ENCODE data around the gene BAZ2B. TPM values are rescaled to one million over a fixed set of nuclear protein-coding genes. Genes with fewer than 3 reads are reported as not detected.
"Not testable (repeated sequence)": the region's sequence is repeated elsewhere in the genome, so short reads cannot be mapped to it uniquely, and the experiment has no call there.

BAZ2B gene
- total RNA-seq, 2 donors from 2014 or later, result 13.7 to 14.1 TPM

- ATAC-seq (no peak), DNase-seq (ENCODE audit: low spot score) (no peak)
- H3K9me3 Mint-ChIP-seq, result no peaks in the 10 kb centered on the region
- H3K36me3 Mint-ChIP-seq, result peaks cover 16% of the 10 kb centered on the region
- no peaks in the 10 kb centered on the region for H3K27me3 Mint-ChIP-seq
- H3K4me1 Mint-ChIP-seq (ENCODE audit: low read depth in 2 of 2), result peaks cover 10 to 15% of the 10 kb centered on the region in 2 donors
- H3K4me3 Mint-ChIP-seq, result no peak overlapping the region
- no peak overlapping the region for H3K27ac Mint-ChIP-seq
Observed at GRCh38 chr2:159362094-159362493, 254.3 kb downstream of the BAZ2B start.

DNA sequence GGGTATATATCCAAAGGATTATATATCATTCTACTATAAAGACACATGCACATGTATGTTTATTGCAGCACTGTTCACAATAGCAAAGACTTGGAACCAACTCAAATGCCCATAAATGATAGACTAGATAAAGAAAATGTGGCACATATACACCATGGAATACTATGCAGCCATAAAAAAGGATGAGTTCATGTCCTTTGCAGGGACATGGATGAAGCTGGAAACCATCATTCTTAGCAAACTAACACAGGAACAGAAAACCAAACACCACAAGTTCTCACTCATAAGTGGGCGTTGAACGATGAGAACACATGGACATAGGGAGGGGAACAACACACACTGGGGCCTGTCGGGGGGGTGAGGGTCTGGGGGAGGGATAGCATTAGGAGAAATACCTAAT, 254.7 kb downstream of the BAZ2B start:
- not testable (repeated sequence) for DNase-seq (ENCODE audit: low spot score); H3K27ac Mint-ChIP-seq; H3K27me3 Mint-ChIP-seq; H3K4me3 Mint-ChIP-seq; ATAC-seq; H3K9me3 Mint-ChIP-seq
- Mint-ChIP-seq H3K4me1 (ENCODE audit: low read depth in 2 of 2) (peaks cover 10 to 17% of the 10 kb centered on the region in 2 donors), H3K36me3 (peaks cover 21% of the 10 kb centered on the region)

DNA sequence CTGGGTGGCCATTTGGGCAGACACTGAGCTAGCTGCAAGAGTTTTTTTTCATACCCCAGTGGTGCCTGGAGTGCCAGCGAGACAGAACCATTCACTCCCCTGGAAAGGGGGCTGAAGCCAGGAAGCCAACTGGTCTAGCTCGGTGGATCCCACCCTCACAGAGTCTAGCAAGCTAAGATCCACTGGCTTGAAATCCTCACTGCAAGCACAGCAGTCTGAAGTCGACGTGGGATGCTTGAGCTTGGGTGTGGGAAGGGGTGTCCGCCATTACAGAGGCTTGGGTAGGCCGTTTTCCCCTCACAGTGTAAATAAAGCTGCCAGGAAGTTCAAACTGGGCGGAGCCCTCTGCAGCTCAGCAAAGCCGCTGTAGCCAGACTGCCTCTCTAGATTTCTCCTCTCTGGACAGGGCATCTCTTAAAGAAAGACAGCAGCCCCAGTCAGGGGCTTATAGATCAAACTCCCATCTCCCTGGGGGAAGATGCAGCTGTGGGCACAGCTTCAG, 260.2 kb downstream of the BAZ2B start:
- H3K4me1 Mint-ChIP-seq (ENCODE audit: low read depth in 2 of 2), result peaks cover 10 to 16% of the 10 kb centered on the region in 2 donors
- DNase-seq (ENCODE audit: low spot score) (no peak), ATAC-seq (no peak)
- no peak overlapping the region for H3K4me3 Mint-ChIP-seq
- H3K9me3 Mint-ChIP-seq, result no peaks in the 10 kb centered on the region
- H3K36me3 Mint-ChIP-seq, result peaks cover 20% of the 10 kb centered on the region
- no peaks in the 10 kb centered on the region for H3K27me3 Mint-ChIP-seq
- no peak overlapping the region for H3K27ac Mint-ChIP-seq

- DNase-seq (ENCODE audit: low spot score) (no peak), ATAC-seq (no peak)
- H3K27me3 Mint-ChIP-seq, result no peaks in the 10 kb centered on the region
- no peaks in the 10 kb centered on the region for H3K9me3 Mint-ChIP-seq
- peaks cover 10% of the 10 kb centered on the region for H3K36me3 Mint-ChIP-seq
- peaks cover 0 to 4% of the 10 kb centered on the region in 2 donors for H3K4me1 Mint-ChIP-seq (ENCODE audit: low read depth in 2 of 2)
- no peak overlapping the region for H3K4me3 Mint-ChIP-seq
- no peak overlapping the region for H3K27ac Mint-ChIP-seq
Observed at GRCh38 chr2:159351977-159352376, 264.4 kb downstream of the BAZ2B start.

DNA sequence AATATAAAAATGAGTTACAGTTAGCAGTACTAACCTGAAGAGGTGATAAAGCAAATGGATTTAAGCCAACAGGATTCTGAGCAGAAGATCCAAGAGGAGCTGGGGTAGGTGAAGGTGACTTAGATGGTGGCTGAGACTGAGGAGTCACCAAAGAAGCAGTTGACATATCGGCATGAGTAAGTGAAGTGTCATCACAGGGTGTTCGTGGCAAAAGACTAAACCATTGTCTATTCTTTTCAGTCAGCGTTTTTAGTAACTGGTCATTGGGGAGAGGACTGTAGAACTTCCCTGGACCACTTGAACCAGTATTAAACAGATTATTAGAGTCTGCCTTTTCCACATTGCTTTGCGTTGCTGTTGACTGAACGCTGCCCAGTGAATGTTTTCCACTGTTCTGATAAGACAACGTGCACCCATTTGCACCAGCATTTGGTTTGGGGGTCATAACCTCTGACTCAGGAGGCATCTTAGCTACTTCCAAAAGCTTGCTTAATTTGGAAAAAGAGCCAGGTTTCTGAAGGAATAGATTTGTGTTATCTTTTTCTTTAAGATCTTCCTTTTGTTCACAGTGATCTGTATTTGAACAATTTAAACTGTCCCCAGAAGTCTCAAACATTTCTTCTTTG, 266.6 kb downstream of the BAZ2B start:
- H3K27ac Mint-ChIP-seq, result no peak overlapping the region
- peaks cover 6% of the 10 kb centered on the region for H3K36me3 Mint-ChIP-seq
- H3K4me3 Mint-ChIP-seq, result no peak overlapping the region
- ATAC-seq (no peak), DNase-seq (ENCODE audit: low spot score) (no peak)
- no peaks in the 10 kb centered on the region for H3K9me3 Mint-ChIP-seq
- H3K4me1 Mint-ChIP-seq (ENCODE audit: low read depth in 2 of 2), result no peaks in the 10 kb centered on the region
- H3K27me3 Mint-ChIP-seq, result no peaks in the 10 kb centered on the region

- no peaks in the 10 kb centered on the region for H3K4me1 Mint-ChIP-seq (ENCODE audit: low read depth in 2 of 2)
- ATAC-seq (no peak), DNase-seq (ENCODE audit: low spot score) (no peak)
- no peaks in the 10 kb centered on the region for H3K27me3 Mint-ChIP-seq
- no peak overlapping the region for H3K27ac Mint-ChIP-seq
- no peaks in the 10 kb centered on the region for H3K9me3 Mint-ChIP-seq
- no peak overlapping the region for H3K4me3 Mint-ChIP-seq
- peaks cover 13% of the 10 kb centered on the region for H3K36me3 Mint-ChIP-seq
Observed at GRCh38 chr2:159326569-159327255, 289.6 kb downstream of the BAZ2B start.

DNA sequence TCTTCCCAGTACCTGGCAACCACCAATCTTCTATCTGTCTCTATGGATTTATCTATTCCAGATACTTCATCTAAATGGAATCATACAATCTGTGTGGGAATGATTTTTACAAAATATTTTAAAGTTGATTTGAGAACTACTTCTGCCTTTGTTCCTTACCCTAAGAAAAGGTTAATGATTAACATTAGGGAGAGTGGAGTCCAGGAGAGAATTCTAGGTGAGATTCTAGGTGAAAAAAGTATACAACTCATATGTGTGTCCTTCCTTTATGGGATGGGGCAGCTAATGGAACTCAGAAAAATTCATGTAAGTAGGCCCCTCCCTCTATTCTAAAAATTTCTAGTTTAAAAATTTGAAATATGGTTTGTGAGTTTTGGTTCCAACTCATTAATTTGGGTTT, 293.9 kb downstream of the BAZ2B start:
- ATAC-seq, result no peak
- Mint-ChIP-seq H3K4me3 (no peak overlapping the region), H3K36me3 (no peaks in the 10 kb centered on the region), H3K27ac (no peak overlapping the region), H3K4me1 (ENCODE audit: low read depth in 2 of 2) (no peaks in the 10 kb centered on the region), H3K27me3 (no peaks in the 10 kb centered on the region), H3K9me3 (no peaks in the 10 kb centered on the region)
- no peak for DNase-seq (ENCODE audit: low spot score)

DNA sequence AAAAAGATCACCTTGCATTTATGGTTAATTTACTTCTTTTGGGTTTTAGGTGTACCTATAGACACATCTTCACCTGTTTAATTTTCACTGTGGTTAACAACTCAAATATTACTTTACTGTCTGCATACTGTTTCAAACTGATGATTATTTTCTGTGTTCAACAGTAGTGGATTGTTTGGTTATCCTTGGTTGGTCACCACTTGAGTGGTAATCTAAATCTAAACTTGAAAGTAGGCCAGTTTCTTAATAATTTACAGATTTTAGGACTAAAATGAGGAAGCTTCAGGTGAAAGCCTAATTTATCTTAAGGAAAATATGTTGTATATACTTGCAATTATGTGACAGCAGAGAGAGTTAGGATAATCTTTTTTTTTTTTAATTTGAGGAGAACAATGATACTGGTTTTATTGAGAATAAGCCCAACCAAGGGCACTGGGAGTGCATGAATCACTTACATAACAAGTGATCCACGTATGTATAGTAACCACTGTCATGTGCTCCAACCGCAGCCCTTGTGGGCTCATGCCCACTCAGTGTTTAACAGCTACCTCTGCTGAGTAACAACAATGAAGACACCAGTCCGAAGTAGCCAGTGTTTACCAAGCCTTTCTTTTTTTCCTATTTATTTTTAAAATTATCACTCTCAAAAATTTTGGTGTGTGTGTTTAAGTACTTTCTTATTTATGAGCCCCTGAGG, 298.8 kb downstream of the BAZ2B start:
- ATAC-seq (no peak), DNase-seq (ENCODE audit: low spot score) (no peak)
- Mint-ChIP-seq H3K4me3 (no peak overlapping the region), H3K36me3 (no peaks in the 10 kb centered on the region), H3K27me3 (no peaks in the 10 kb centered on the region), H3K27ac (no peak overlapping the region), H3K9me3 (no peaks in the 10 kb centered on the region), H3K4me1 (ENCODE audit: low read depth in 2 of 2) (no peaks in the 10 kb centered on the region)

GRCh38 chr2:159307942-159308341, 308.4 kb downstream of the BAZ2B start:
- Mint-ChIP-seq H3K4me3 (no peak overlapping the region), H3K4me1 (ENCODE audit: low read depth in 2 of 2) (no peaks in the 10 kb centered on the region), H3K27me3 (peaks cover 0 to 3% of the 10 kb centered on the region in 2 donors), H3K36me3 (peaks cover 14% of the 10 kb centered on the region), H3K27ac (no peak overlapping the region), H3K9me3 (peaks cover 8% of the 10 kb centered on the region)
- DNase-seq (ENCODE audit: low spot score) (no peak), ATAC-seq (no peak)

GRCh38 chr2:159300586-159300985, 315.8 kb downstream of the BAZ2B start:
- Mint-ChIP-seq H3K9me3 (peaks cover 8% of the 10 kb centered on the region), H3K27ac (no peak overlapping the region), H3K36me3 (peaks cover 14% of the 10 kb centered on the region), H3K4me3 (no peak overlapping the region), H3K27me3 (peaks cover 0 to 5% of the 10 kb centered on the region in 2 donors), H3K4me1 (ENCODE audit: low read depth in 2 of 2) (no peaks in the 10 kb centered on the region)
- ATAC-seq, result no peak
- no peak for DNase-seq (ENCODE audit: low spot score)

DNA sequence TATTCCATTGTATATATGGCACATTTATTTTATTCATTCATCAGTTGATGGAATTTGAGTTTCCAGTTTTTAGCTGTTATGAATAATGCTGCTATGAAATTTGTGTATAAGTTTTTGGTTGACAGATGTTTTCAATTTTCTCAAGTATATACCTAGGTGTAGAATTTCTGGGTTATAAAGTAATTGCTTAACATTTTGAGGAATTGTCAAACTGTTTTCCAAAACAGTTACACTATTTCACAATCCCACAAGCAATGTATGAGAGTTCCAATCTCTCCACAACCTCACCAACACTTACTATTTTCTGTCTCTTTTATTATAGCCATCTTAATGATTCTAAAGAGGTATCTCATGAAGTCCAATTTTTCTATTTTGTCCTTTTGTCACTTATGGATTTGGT, 317.4 kb downstream of the BAZ2B start:
- peaks cover 0 to 2% of the 10 kb centered on the region in 2 donors for H3K27me3 Mint-ChIP-seq
- H3K4me3 Mint-ChIP-seq, result no peak overlapping the region
- ATAC-seq (no peak), DNase-seq (ENCODE audit: low spot score) (no peak)
- H3K4me1 Mint-ChIP-seq (ENCODE audit: low read depth in 2 of 2), result no peaks in the 10 kb centered on the region
- H3K36me3 Mint-ChIP-seq, result peaks cover 4% of the 10 kb centered on the region
- H3K27ac Mint-ChIP-seq, result no peak overlapping the region
- H3K9me3 Mint-ChIP-seq, result peaks cover 2% of the 10 kb centered on the region

GRCh38 chr2:159297042-159297707, 319.2 kb downstream of the BAZ2B start:
- H3K36me3 Mint-ChIP-seq, result no peaks in the 10 kb centered on the region
- H3K4me3 Mint-ChIP-seq, result no peak overlapping the region
- no peak for DNase-seq (ENCODE audit: low spot score)
- no peak for ATAC-seq
- no peaks in the 10 kb centered on the region for H3K9me3 Mint-ChIP-seq
- H3K27ac Mint-ChIP-seq, result no peak overlapping the region
- H3K27me3 Mint-ChIP-seq, result peaks cover 0 to 2% of the 10 kb centered on the region in 2 donors
- no peaks in the 10 kb centered on the region for H3K4me1 Mint-ChIP-seq (ENCODE audit: low read depth in 2 of 2)

DNA sequence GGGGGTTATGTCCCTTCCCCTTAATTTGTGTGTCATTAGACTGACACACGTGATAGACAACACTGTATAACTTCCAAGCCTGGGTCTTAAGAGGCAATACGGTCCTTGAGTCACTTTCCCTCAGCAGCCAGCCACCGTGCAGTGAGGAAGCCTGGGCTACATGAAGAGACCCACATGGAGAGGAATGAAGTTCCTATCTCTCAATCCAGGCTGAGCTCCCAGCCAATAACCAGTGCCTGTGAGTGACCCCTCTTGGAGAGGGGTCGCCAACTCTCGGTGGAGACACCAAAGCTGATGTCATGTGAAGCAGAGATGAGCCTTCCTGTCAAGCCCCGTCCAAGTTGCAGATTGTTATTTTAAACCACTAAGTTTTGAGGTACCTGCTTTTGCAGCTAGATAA, 324.2 kb downstream of the BAZ2B start:
- Mint-ChIP-seq H3K4me1 (ENCODE audit: low read depth in 2 of 2) (peaks cover 7 to 11% of the 10 kb centered on the region in 2 donors), H3K36me3 (no peaks in the 10 kb centered on the region), H3K27me3 (peaks cover 0 to 2% of the 10 kb centered on the region in 2 donors), H3K9me3 (no peaks in the 10 kb centered on the region), H3K27ac (no peak overlapping the region), H3K4me3 (no peak overlapping the region)
- ATAC-seq (no peak), DNase-seq (ENCODE audit: low spot score) (no peak)
